GM12878 (cell line): Measurements from ENCODE around the gene GPR158. TPM values are rescaled to one million over a fixed set of nuclear protein-coding genes. Genes with fewer than 3 reads are reported as not detected.

ENCODE experiments used
- ATAC-seq: fragments of 200-7000 bp; cut with Tn5 transposase; 3 replicates; pipeline ENCODE4 v1.9.1; 2020; ENCODE audit warnings: mild to moderate bottlenecking, moderate library complexity
- BruUV-seq: library from RNA; stranded (reverse); fragments of 400-500 nt; replicated peaks from 2 replicates; lab custom pipeline; 2021; lab: Mats Ljungman, UMichigan
- CTCF ChIA-PET: fragments of 300-600 bp; sonication (Branson Sonifier 250); formaldehyde crosslinking; extraction: SDS; loops from one replicate; lab custom pipeline; 2021; ENCODE audit warnings: inconsistent platforms; lab: Yijun Ruan, JAX
- POLR2A ChIA-PET: fragments of 350-600 bp; formaldehyde crosslinking; extraction: SDS; loops from one replicate; lab custom pipeline; 2021; ENCODE audit warnings: inconsistent platforms; lab: Charles Lee
- RAD21 ChIA-PET: fragments of 300-600 bp; sonication (Branson Sonifier 250); formaldehyde crosslinking; loops from one replicate; lab custom pipeline; 2023; ENCODE audit warnings: antibody characterized with exemption; ENCODE audit not compliant: unreplicated experiment; lab: Charles Lee
- SMC1A ChIA-PET: fragments of 300-600 bp; sonication (Branson Sonifier 250); formaldehyde crosslinking; loops from one replicate; lab custom pipeline; 2023; ENCODE audit not compliant: unreplicated experiment, uncharacterized antibody; lab: Charles Lee
- DNase-seq: peaks from one replicate; pipeline ENCODE4 v3.0.0-alpha.2; 2011; ENCODE audit warnings: low read depth, low spot score
- FAIRE-seq: peaks from 3 replicates; lab custom pipeline; 2011; peaks lifted over from hg19 to GRCh38; lab: Jason Lieb, UNC
- H2AFZ ChIP-seq: 2 replicates; pipeline ENCODE4 v1.6.0; 2011; ENCODE audit warnings: low read depth, low read length, control low read depth; ENCODE audit not compliant: control insufficient read depth
- H3K27ac ChIP-seq: 2 replicates; pipeline ENCODE4 v1.5.1; 2011; ENCODE audit warnings: control low read depth; ENCODE audit not compliant: control insufficient read depth, insufficient read depth
- H3K27me3 ChIP-seq, 2 experiments: replicated peaks in 1 of 2; 2 replicates each; pipeline versions ENCODE4 v1.6.0 to v1.6.1; 2011; ENCODE audit warnings: low read length in 1 of 2; ENCODE audit not compliant: control insufficient read depth in 2 of 2, insufficient read depth in 2 of 2
- H3K36me3 ChIP-seq, 2 experiments: 2 replicates each; pipeline ENCODE4 v1.5.1; 2011; ENCODE audit warnings: low read length in 1 of 2; ENCODE audit not compliant: control insufficient read depth in 2 of 2, insufficient read depth in 2 of 2
- H3K4me1 ChIP-seq: 2 replicates; pipeline ENCODE4 v1.6.1; 2011; ENCODE audit warnings: mild to moderate bottlenecking, low read length, moderate library complexity, mixed read lengths; ENCODE audit not compliant: control insufficient read depth, insufficient read depth
- H3K4me2 ChIP-seq: 2 replicates; pipeline ENCODE4 v1.6.0; 2011; ENCODE audit warnings: control low read depth; ENCODE audit not compliant: control insufficient read depth, insufficient read depth
- H3K4me3 ChIP-seq: fragments of 200-600 bp; sonication (generic); 2 replicates; pipeline ENCODE4 v1.5.1; 2016
- H3K79me2 ChIP-seq: 2 replicates; pipeline ENCODE4 v1.6.0; 2011; ENCODE audit warnings: low read length; ENCODE audit not compliant: control insufficient read depth, insufficient read depth
- H3K9ac ChIP-seq: 2 replicates; pipeline ENCODE4 v1.8.0; 2011; ENCODE audit warnings: low read length, control low read depth, mixed read lengths; ENCODE audit not compliant: control insufficient read depth, insufficient read depth
- H3K9me3 ChIP-seq: replicated peaks from 3 replicates; pipeline ENCODE4 v1.5.1; 2011; ENCODE audit warnings: mild to moderate bottlenecking, low read length; ENCODE audit not compliant: control insufficient read depth, insufficient read depth
- H4K20me1 ChIP-seq: 2 replicates; pipeline ENCODE4 v1.6.0; 2011; ENCODE audit not compliant: control insufficient read depth, insufficient read depth
- BACH1 ChIP-seq: fragments of 450-650 bp; IDR thresholded peaks from 2 replicates; pipeline ENCODE4 v1.6.1; 2017; ENCODE audit warnings: mild to moderate bottlenecking, borderline replicate concordance
- CBX3 ChIP-seq: fragments of 200-600 bp; sonication (generic); IDR thresholded peaks from 2 replicates; pipeline ENCODE4 v1.6.1; 2016; ENCODE audit warnings: low read depth, borderline replicate concordance
- CREM ChIP-seq: IDR thresholded peaks from 2 replicates; pipeline ENCODE4 v1.6.1; 2014; ENCODE audit warnings: antibody characterized with exemption, low read depth
- HDGF ChIP-seq: fragments of 450-650 bp; IDR thresholded peaks from 2 replicates; pipeline ENCODE4 v1.6.1; 2016; ENCODE audit warnings: antibody characterized with exemption
- IRF4 ChIP-seq: IDR thresholded peaks from 2 replicates; pipeline ENCODE4 v1.6.1; 2011; ENCODE audit warnings: low read depth, low read length
- IRF5 ChIP-seq: fragments of 450-650 bp; IDR thresholded peaks from 2 replicates; pipeline ENCODE4 v1.6.1; 2017; ENCODE audit warnings: borderline replicate concordance
- MTA2 ChIP-seq: fragments of 450-650 bp; IDR thresholded peaks from 2 replicates; pipeline ENCODE4 v1.6.1; 2016; ENCODE audit warnings: low read depth, mild to moderate bottlenecking, moderate library complexity
- NR2C2 ChIP-seq: IDR thresholded peaks from 2 replicates; pipeline ENCODE4 v1.6.1; 2011; ENCODE audit warnings: borderline replicate concordance, low read depth; ENCODE audit not compliant: control insufficient read depth, insufficient read length
- POLR2AphosphoS2 ChIP-seq: IDR thresholded peaks from 2 replicates; pipeline ENCODE4 v1.6.1; 2011; ENCODE audit warnings: low read depth, mild to moderate bottlenecking, low read length, improper control_type of control experiment, moderate library complexity
- POU2F2 ChIP-seq: IDR thresholded peaks from 3 replicates; pipeline ENCODE4 v1.6.1; 2011; ENCODE audit warnings: low read depth, mild to moderate bottlenecking, low read length, borderline replicate concordance
- SIX5 ChIP-seq: IDR thresholded peaks from 2 replicates; pipeline ENCODE4 v1.6.1; 2011; ENCODE audit warnings: mild to moderate bottlenecking, low read depth, low read length, moderate library complexity; ENCODE audit not compliant: severe bottlenecking
- WGBS: methylation state at CpG from one replicate; pipeline ENCODE4 v1.1.6; 2016; ENCODE audit warnings: low lambda C conversion rate; ENCODE audit not compliant: insufficient replicate concordance, insufficient coverage; ENCODE audit errors: missing lambda C conversion rate; 5-methylcytosine and 5-hydroxymethylcytosine counted together
- in situ Hi-C: fragments of 300-500 bp; cut with MboI; formaldehyde crosslinking; loops from 9 replicates; pipeline ENCODE4 v1.14.3; 2018; ENCODE audit warnings: mixed read lengths
- intact Hi-C: fragments of 100-400 bp; cut with micrococcal nuclease; formaldehyde crosslinking; loops from one replicate; pipeline ENCODE4 v1.14.2; 2022; ENCODE audit not compliant: unreplicated experiment
- polyA plus RNA-seq, 11 experiments: library from polyadenylated mRNA; depleted of rRNA in 4 of 11; unstranded in 6 of 11; stranded (reverse) in 5 of 11; fragments of >200 nt; fragmentation: Nextera tagmentation in 4 of 11; fragmentation: Illumina TruSeq in 1 of 11; extraction: Ambion mirVana in 4 of 11; extraction: Trizol in 1 of 11; gene quantifications; 1 replicate in 1 of 11; 2 replicates in 10 of 11; pipeline versions ENCODE4 v1.2.1 to v1.2.3, GENCODE V29; 2011 to 2016; ENCODE audit warnings: inconsistent platforms in 2 of 11, missing spikeins in 2 of 11, low read depth in 1 of 11
- total RNA-seq, 4 experiments: library from RNA; depleted of rRNA in 3 of 4; stranded (reverse); fragments of >200 nt in 3 of 4; fragmentation: Illumina TruSeq in 1 of 4; extraction: Trizol in 1 of 4; gene quantifications; 2 replicates each; pipeline versions ENCODE4 v1.2.1 to v1.2.3, GENCODE V29; 2013 to 2021
- TF ChIP-seq, protein P1 (sequence below): fragments of 450-650 bp; IDR thresholded peaks from 2 replicates; pipeline ENCODE4 v1.6.1; 2018; ENCODE audit warnings: mild to moderate bottlenecking, low read depth, moderate library complexity; ENCODE audit not compliant: partially characterized antibody

The GPR158 gene
- total and polyA plus RNA-seq, 10 of the 15 experiments (the other 5 are each of a cell fraction or from before 2014, with no cell fraction given): not detected

- in situ Hi-C loops: no loop called here
- CTCF ChIA-PET: no interaction called here
- RAD21 ChIA-PET: no interaction called here
- intact Hi-C loops: no loop called here
- H3K36me3 ChIP-seq: no peaks in the 10 kb centered on the region
- TF ChIP-seq MTA2 (no peak), CREM (no peak), CBX3 (no peak), BACH1 (no peak)
- TF ChIP-seq, protein P1, sequence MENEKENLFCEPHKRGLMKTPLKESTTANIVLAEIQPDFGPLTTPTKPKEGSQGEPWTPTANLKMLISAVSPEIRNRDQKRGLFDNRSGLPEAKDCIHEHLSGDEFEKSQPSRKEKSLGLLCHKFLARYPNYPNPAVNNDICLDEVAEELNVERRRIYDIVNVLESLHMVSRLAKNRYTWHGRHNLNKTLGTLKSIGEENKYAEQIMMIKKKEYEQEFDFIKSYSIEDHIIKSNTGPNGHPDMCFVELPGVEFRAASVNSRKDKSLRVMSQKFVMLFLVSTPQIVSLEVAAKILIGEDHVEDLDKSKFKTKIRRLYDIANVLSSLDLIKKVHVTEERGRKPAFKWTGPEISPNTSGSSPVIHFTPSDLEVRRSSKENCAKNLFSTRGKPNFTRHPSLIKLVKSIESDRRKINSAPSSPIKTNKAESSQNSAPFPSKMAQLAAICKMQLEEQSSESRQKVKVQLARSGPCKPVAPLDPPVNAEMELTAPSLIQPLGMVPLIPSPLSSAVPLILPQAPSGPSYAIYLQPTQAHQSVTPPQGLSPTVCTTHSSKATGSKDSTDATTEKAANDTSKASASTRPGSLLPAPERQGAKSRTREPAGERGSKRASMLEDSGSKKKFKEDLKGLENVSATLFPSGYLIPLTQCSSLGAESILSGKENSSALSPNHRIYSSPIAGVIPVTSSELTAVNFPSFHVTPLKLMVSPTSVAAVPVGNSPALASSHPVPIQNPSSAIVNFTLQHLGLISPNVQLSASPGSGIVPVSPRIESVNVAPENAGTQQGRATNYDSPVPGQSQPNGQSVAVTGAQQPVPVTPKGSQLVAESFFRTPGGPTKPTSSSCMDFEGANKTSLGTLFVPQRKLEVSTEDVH: no peak
- H2AFZ ChIP-seq: no peak overlapping the region
- SMC1A ChIA-PET: no interaction called here
- FAIRE-seq: no peak
- H3K9ac ChIP-seq: no peak overlapping the region
- no peak overlapping the region for H3K27ac ChIP-seq
- BruUV-seq: no TSS peak
- no peak overlapping the region for H3K4me2 ChIP-seq
- H3K4me3 ChIP-seq: no peak overlapping the region
- H3K9me3 ChIP-seq: no peaks in the 10 kb centered on the region
- H3K27me3 ChIP-seq: no peaks in the 10 kb centered on the region
- no peak for ATAC-seq
- POLR2A ChIA-PET: no interaction called here
- H3K4me1 ChIP-seq: no peaks in the 10 kb centered on the region
- H3K79me2 ChIP-seq: no peaks in the 10 kb centered on the region
- H4K20me1 ChIP-seq: no peaks in the 10 kb centered on the region
- no peak for DNase-seq
- 5% methylated on average over 6 of the region's 6 CpGs for WGBS
Observed at GRCh38 chr10:25564351-25564750, 389.6 kb downstream of the GPR158 start.

- no peak overlapping the region for H3K4me3 ChIP-seq
- BruUV-seq: no TSS peak
- H3K4me1 ChIP-seq: no peaks in the 10 kb centered on the region
- no peaks in the 10 kb centered on the region for H3K36me3 ChIP-seq
- FAIRE-seq (no peak), DNase-seq (no peak)
- RAD21 ChIA-PET: no interaction called here
- WGBS: 48% methylated on average over 7 of the region's 7 CpGs
- intact Hi-C loops: no loop called here
- CTCF ChIA-PET: interaction anchor here (0.6 kb wide), 1 partner anchor 26 kb away, joined by 4 read pairs; no protein-coding TSS in a partner anchor
- in situ Hi-C loops: no loop called here
- TF ChIP-seq IRF5 (no peak), NR2C2 (no peak), POU2F2 (no peak), HDGF (no peak), SIX5 (no peak), POLR2AphosphoS2 (no peak), IRF4 (no peak)
- TF ChIP-seq, all 136 proteins: peak for 0
- POLR2A ChIA-PET: no interaction called here
- no peak overlapping the region for H3K27ac ChIP-seq
- H3K9ac ChIP-seq: no peak overlapping the region
- H3K9me3 ChIP-seq: no peaks in the 10 kb centered on the region
- SMC1A ChIA-PET: no interaction called here
- no peaks in the 10 kb centered on the region for H3K79me2 ChIP-seq
- H3K4me2 ChIP-seq: no peak overlapping the region
- no peaks in the 10 kb centered on the region for H4K20me1 ChIP-seq
- no peak for ATAC-seq
- no peak overlapping the region for H2AFZ ChIP-seq
- no peaks in the 10 kb centered on the region for H3K27me3 ChIP-seq
Observed at GRCh38 chr10:25565570-25565969, 390.8 kb downstream of the GPR158 start.
